Measurements from ENCODE around the gene RRP8.

RRP8 gene

DNA sequence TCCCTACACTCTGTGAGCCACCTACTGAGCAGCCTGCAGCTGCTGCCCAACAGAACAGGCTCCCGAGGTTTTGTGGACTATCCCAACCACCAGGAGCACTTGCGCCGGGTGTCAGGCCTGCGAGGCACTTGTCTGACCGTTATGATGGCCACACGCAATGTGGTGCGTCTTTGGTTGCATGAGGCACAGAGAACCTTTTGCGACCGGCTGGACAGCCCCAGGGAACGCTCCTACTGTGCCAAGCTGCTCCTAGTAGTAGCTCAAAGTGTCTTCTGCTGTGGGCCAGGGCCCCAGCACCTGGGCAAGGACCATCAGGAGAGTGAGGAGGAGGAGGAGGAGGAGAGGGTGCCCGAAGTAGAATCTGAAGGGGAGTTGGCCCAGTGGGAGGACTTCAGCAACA lies 46.4 kb downstream of the RRP8 start:
- H3K4me2 ChIP-seq (ENCODE audit: low read length) = no peak overlapping the region
- no peak overlapping the region for H3K9ac ChIP-seq (ENCODE audit: low read depth, low read length)
- H3K27me3 ChIP-seq (ENCODE audit: control insufficient read depth, insufficient read depth, low read length) = no peaks in the 10 kb centered on the region
- H3K4me1 ChIP-seq (ENCODE audit: control insufficient read depth, insufficient read depth, low read length) = no peaks in the 10 kb centered on the region
- no peak overlapping the region for H3K4me3 ChIP-seq (ENCODE audit: low read length)
- H3K9me3 ChIP-seq (replicated peaks; ENCODE audit: low read length) = no peaks in the 10 kb centered on the region
- H3K36me3 ChIP-seq (ENCODE audit: insufficient read depth, low read length) = no peaks in the 10 kb centered on the region

DNA sequence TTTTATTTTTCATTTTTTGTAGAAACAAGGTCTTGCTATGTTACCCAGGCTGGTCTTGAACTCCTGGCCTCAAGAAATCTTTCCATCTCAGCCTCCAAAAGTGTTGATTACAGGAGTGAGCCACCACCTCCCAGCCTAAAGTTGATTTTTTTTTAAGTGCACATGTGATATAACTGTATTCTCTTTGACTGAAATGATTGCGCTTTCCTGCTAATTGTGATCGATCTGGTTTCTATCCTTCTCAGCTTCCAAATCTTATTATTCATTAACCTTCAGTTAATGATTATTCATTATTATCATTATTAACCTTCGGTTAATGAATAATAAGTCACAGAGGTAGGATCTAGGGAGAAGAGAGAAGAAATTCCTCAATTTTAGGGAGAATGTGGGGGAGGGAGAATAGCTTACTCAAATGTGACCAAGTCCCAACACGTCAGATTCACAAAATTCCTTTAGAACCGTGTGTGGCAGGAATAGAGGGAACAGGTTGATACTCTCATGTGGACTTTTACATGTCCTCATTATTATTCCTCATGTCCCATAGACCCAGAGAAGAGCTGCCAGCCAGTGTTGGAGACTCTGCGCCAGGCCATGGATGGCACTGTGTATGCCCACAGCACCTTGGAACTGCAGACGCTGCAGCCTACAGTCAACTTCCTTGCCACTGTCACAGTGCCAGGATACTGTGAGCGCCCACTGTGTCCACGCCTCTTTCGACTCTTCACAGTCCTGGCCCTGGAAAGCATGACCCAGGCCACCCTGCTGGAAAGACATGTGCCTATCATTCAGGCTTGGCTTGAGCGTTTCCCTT lies 47.1 kb downstream of the RRP8 start:
- no peaks in the 10 kb centered on the region for H3K36me3 ChIP-seq (ENCODE audit: insufficient read depth, low read length)
- no peak overlapping the region for H3K4me2 ChIP-seq (ENCODE audit: low read length)
- no peaks in the 10 kb centered on the region for H3K9me3 ChIP-seq (replicated peaks; ENCODE audit: low read length)
- no peaks in the 10 kb centered on the region for H3K4me1 ChIP-seq (ENCODE audit: control insufficient read depth, insufficient read depth, low read length)
- H3K4me3 ChIP-seq (ENCODE audit: low read length) = no peak overlapping the region
- H3K9ac ChIP-seq (ENCODE audit: low read depth, low read length) = no peak overlapping the region
- no peaks in the 10 kb centered on the region for H3K27me3 ChIP-seq (ENCODE audit: control insufficient read depth, insufficient read depth, low read length)

DNA sequence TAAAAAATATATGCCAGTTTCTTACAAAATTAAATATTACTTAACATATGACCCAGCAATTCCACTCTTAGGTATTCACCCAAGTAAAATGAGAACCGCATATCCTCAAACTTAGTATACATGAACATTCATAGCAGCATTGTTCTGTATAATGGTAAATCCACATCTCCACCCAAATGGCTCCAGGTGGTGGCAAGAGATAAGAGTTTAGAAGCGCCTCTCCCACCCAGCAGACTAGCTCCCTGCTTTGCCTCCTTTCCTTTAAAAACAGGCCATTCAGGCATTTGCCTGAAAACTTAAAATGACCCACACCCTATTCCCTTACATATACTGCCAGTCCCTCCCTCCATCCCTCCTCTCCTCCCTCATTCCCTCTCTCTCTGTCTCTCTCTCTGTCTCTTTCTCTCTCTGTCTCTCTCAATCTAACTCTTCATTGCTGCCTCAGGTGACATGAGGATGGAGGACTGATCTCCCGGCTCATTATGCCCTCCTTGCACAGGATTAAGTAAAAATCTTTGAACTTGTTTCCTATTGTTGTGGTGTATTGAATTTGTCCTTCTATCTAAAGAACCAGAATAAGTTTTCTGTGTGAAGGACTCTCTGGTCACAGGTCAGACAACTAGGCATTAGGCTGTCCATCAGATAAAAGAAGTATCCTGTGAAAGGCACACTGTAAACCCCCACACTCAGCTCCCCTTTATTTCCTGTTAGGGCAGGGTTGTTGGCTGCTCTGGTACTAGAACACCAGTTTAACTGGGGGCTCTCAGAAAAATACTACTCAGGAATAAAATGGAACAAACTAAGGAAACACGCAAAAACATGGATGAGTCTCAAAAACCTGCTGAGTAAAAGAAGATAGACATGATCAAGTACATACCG lies 48.3 kb downstream of the RRP8 start:
- H3K36me3 ChIP-seq (ENCODE audit: insufficient read depth, low read length) = no peaks in the 10 kb centered on the region
- H3K4me1 ChIP-seq (ENCODE audit: control insufficient read depth, insufficient read depth, low read length) = no peaks in the 10 kb centered on the region

DNA sequence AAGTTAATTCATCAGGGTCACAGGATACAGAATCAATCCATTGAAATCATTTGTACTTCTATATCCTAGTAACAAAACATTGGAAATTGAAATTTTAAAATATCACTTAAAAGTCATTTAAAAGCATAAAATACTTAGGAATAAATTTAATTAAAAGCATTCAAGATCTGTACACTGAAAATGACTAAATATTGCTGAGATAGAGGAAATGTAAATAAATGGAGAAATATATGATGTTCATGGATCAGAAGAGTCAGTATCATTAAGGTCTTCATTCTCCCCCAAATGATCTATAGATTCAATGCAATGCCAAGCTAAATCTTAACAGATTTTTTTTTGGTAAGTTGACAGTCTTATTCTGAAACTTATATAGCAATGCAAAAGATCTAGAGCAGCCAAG lies 49.8 kb downstream of the RRP8 start:
- Histone ChIP-seq H3K36me3 (ENCODE audit: insufficient read depth, low read length) (no peaks in the 10 kb centered on the region), H3K9ac (ENCODE audit: low read depth, low read length) (no peak overlapping the region), H3K4me3 (ENCODE audit: low read length) (no peak overlapping the region), H3K27me3 (ENCODE audit: control insufficient read depth, insufficient read depth, low read length) (no peaks in the 10 kb centered on the region), H3K4me2 (ENCODE audit: low read length) (no peak overlapping the region), H3K9me3 (replicated peaks; ENCODE audit: low read length) (no peaks in the 10 kb centered on the region), H3K4me1 (ENCODE audit: control insufficient read depth, insufficient read depth, low read length) (no peaks in the 10 kb centered on the region)

More for the DNA sequence above, 48.3 kb downstream of the RRP8 start:
- Histone ChIP-seq H3K4me2 (ENCODE audit: low read length) (no peak overlapping the region), H3K27me3 (ENCODE audit: control insufficient read depth, insufficient read depth, low read length) (no peaks in the 10 kb centered on the region), H3K4me3 (ENCODE audit: low read length) (no peak overlapping the region), H3K9me3 (replicated peaks; ENCODE audit: low read length) (no peaks in the 10 kb centered on the region), H3K9ac (ENCODE audit: low read depth, low read length) (no peak overlapping the region)

DNA sequence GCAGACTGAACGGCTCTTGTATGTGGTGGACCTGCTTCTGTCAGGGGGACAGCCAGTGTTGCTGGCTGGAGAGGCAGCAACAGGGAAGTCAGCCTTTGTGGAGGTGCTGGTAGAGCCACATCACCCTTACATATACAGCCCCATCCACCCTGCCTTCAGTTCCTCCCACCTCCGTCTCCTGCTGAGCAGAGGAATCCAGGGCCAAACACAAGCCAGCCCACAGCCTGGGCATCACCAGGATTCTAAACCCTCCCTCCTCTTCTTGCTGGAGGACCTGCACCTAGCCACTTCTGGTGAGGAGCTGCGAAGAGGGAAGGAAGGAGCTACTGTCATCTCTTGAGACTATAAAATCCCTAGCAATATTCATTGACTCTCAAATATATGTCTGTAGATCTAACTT lies 54.8 kb downstream of the RRP8 start:
- Histone ChIP-seq H3K27me3 (ENCODE audit: control insufficient read depth, insufficient read depth, low read length) (no peaks in the 10 kb centered on the region), H3K4me3 (ENCODE audit: low read length) (no peak overlapping the region), H3K9me3 (replicated peaks; ENCODE audit: low read length) (no peaks in the 10 kb centered on the region), H3K4me1 (ENCODE audit: control insufficient read depth, insufficient read depth, low read length) (no peaks in the 10 kb centered on the region), H3K9ac (ENCODE audit: low read depth, low read length) (no peak overlapping the region), H3K4me2 (ENCODE audit: low read length) (no peak overlapping the region), H3K36me3 (ENCODE audit: insufficient read depth, low read length) (no peaks in the 10 kb centered on the region)

DNA sequence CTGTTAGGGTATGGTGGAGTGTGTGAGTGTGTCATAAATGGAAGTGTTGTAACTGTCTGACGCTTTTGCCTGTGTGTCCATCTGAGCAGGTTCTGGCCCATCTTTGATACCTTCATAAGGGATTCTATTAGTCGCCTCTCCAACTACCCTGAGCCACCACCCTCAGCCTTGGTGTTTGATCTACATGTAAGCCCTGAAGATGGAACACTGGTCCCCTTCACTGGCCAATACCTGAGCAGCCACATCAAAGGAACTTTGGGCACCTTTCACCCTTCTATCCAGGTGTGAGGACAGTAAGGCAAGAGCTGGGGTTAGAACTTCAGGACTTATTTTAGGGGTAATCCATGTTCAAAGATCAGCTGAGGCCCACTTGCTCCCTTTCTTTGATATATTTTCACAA lies 55.3 kb downstream of the RRP8 start:
- Histone ChIP-seq H3K4me3 (ENCODE audit: low read length) (no peak overlapping the region), H3K36me3 (ENCODE audit: insufficient read depth, low read length) (no peaks in the 10 kb centered on the region), H3K4me2 (ENCODE audit: low read length) (no peak overlapping the region), H3K9ac (ENCODE audit: low read depth, low read length) (no peak overlapping the region), H3K9me3 (replicated peaks; ENCODE audit: low read length) (no peaks in the 10 kb centered on the region), H3K27me3 (ENCODE audit: control insufficient read depth, insufficient read depth, low read length) (no peaks in the 10 kb centered on the region), H3K4me1 (ENCODE audit: control insufficient read depth, insufficient read depth, low read length) (no peaks in the 10 kb centered on the region)

DNA sequence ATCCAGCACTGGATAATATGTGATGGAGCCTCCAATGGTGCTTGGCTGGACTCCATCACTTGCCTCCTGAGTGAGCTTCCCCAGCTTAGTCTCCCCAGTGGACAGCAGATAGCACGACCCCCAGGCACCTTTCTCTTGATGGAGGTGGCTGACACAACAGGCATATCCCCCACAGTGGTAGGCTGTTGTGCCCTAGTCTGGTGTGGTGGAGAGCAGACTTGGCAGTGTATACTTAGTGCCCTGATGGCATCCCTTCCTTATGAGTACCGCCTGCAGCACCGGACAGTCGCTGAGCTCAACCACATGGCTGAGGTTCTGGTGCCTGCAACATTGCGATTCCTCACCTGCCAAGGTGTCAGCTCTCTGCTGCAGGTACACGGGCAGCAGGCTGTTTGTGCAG lies 56.2 kb downstream of the RRP8 start:
- Histone ChIP-seq H3K27me3 (ENCODE audit: control insufficient read depth, insufficient read depth, low read length) (no peaks in the 10 kb centered on the region), H3K36me3 (ENCODE audit: insufficient read depth, low read length) (no peaks in the 10 kb centered on the region), H3K4me1 (ENCODE audit: control insufficient read depth, insufficient read depth, low read length) (no peaks in the 10 kb centered on the region), H3K9me3 (replicated peaks; ENCODE audit: low read length) (no peaks in the 10 kb centered on the region), H3K9ac (ENCODE audit: low read depth, low read length) (no peak overlapping the region), H3K4me3 (ENCODE audit: low read length) (no peak overlapping the region), H3K4me2 (ENCODE audit: low read length) (no peak overlapping the region)

DNA sequence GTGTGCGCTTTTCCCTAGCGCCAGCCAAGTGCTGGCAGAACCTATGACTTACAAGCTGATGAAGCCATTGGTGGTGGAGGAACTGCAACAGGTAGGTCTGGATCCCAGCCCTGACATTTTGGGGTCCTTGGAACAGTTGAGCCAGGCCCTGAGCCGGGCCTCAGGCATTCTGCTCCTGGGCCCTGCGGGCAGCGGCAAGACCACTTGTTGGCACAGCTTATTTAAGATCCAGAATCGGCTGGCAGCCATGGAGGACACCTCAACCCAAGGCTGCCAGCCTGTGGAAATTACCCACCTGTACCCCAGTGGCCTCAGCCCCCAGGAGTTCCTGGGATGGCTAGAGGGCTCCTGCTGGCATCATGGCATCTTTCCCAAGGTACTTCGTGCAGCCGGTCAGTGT lies 56.7 kb downstream of the RRP8 start:
- Histone ChIP-seq H3K4me3 (ENCODE audit: low read length) (no peak overlapping the region), H3K4me1 (ENCODE audit: control insufficient read depth, insufficient read depth, low read length) (no peaks in the 10 kb centered on the region), H3K4me2 (ENCODE audit: low read length) (no peak overlapping the region), H3K9ac (ENCODE audit: low read depth, low read length) (no peak overlapping the region), H3K9me3 (replicated peaks; ENCODE audit: low read length) (no peaks in the 10 kb centered on the region), H3K36me3 (ENCODE audit: insufficient read depth, low read length) (no peaks in the 10 kb centered on the region), H3K27me3 (ENCODE audit: control insufficient read depth, insufficient read depth, low read length) (no peaks in the 10 kb centered on the region)

DNA sequence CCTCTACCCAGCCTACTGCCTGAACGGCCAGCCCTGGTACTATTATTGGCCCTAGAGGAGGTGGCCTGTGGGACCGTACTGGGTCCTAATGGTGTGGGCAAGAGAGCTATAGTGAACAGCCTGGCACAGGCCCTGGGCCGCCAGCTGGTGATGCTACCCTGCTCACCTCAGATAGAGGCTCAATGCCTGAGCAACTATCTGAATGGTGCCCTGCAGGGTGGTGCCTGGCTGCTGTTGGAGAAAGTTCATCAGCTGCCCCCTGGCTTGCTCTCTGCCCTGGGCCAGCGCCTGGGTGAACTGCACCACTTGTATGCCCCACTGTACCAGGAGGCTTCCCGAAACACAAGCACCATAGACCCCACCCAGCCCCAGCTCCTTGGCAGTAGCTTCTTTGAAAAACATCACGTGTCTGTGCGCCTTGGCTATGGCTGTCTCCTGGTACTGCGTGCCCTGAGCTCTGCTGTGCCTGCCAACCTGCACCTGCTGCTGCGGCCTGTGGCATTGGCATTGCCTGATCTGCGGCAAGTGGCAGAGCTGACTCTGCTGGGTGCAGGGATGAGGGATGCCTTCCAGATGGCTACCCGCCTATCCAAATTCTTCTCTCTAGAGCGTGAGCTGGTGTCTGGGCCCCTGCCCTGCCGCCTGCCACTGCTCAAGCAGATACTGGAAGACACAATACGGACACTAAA lies 57.4 kb downstream of the RRP8 start:
- Histone ChIP-seq H3K9me3 (replicated peaks; ENCODE audit: low read length) (no peaks in the 10 kb centered on the region), H3K4me1 (ENCODE audit: control insufficient read depth, insufficient read depth, low read length) (no peaks in the 10 kb centered on the region), H3K4me2 (ENCODE audit: low read length) (no peak overlapping the region), H3K4me3 (ENCODE audit: low read length) (no peak overlapping the region), H3K36me3 (ENCODE audit: insufficient read depth, low read length) (no peaks in the 10 kb centered on the region), H3K27me3 (ENCODE audit: control insufficient read depth, insufficient read depth, low read length) (no peaks in the 10 kb centered on the region), H3K9ac (ENCODE audit: low read depth, low read length) (no peak overlapping the region)
